HG03135 (cell line): ENCODE measurements around the gene B3GNT4.
"Not testable (repeated sequence)": the region's sequence is repeated elsewhere in the genome, so short reads cannot be mapped to it uniquely, and the experiment has no call there.

Experiments
- ATAC-seq: cut with Tn5 transposase; IDR thresholded peaks from one replicate; pipeline ENCODE4 v1.9.1; 2021; ENCODE audit warnings: mild to moderate bottlenecking, moderate library complexity; ENCODE audit not compliant: unreplicated experiment

The B3GNT4 gene

DNA sequence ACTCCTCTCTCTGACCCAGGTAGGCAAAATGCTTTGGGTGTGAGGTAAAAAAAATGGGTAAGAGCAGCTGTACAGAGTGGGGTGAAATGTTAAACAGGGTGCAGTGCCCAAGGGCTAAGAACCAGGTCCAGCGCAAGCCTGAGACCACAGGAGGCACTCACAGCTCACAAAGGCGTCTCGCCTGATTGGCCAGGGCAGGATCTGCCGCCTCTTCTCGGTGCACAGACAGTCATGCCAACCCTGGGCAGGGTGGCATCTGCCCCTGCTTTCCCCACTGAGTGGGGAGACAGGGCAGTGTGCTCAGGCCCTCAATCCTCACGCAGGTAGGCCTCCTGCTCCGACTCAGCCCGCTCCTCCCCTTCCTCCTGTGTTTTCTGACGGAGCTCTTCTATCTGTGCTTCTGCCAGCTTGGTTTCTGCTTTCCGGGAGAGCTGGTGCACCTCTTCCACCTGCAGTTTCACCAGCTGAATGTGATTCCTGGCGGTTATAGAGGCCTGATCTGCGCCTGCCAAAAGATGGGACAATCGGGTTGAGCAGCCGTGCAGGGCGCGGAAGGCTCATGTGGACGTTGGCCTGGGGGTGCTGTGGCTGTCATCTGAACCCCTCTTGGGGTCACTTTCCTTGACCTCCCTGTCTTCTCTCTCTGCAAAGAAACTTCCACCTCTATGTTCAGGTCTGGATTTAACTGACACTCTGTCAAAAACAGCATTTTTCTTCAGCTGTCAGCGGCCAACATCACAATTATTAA lies 4.7 kb downstream of the B3GNT4 start:
- no peak for ATAC-seq

DNA sequence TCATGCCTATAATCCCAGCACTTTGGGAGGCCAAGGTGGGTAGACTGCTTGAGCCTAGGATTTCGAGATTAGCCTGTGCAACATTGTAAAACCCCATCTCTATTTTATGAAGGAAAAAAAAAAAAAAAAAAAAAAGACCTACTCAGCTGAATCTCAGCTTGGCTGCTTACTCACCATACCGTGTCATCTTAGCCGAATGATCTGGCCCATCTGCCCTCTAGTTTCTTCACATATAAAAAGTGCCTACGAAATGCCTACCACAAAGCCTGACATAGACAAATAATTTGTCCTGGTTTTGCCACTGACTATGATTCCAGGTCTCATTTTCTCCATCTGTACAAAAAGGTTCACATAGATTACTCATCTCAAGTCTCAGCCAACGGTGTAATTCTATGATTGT lies 12.3 kb downstream of the B3GNT4 start:
- ATAC-seq: no peak

DNA sequence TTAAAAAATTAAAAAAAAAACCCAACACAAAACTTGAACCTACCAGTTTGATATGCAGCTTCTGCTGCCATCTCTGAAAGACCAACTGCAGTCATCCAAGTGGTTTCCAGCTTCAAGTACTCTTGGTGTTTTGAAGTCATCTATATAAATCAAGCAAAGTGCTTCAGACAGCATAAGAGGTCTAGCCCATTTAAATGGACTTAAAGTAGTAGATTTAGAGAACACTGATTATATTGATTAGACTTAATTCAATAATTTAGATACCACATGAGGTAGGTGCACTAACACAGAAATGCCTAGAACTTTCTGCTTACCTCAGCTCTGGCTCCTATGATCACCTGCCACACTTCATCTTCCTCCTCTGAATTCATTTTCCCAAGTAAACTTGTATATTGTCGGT lies 12.9 kb downstream of the B3GNT4 start:
- ATAC-seq: no peak

DNA sequence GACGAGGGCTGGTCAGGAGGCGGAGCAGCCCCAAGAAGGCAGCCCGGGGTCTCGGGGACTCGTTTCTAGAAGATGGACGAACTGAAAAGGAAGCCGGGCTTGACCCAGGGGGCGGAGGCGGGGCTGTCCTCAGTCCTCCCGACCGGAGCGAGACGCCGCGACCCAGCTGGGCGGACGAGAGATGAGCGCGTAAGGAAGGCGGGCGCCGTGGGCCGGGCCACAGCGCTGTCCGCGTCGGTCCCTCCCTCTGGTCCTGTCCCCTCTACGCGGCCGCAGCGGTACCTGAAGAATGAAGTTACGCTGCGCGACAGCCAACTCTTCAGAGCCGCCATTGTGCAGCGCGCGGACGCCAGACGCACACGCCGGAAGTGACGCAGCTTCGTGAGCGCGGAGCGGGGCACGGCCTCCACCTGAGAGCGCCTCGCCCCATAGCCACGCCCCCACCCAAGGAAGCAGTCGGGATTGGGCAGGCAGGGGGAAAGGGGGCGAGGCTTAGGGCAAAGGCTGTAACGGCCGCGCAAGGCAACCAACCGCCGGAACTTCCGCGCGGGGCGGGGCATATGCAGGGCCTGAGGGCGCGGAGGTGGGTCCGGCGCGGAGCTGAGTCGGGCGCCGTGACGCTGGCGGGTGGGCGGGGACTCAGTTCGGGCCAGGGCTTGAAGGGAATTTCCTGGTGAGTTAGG lies 22.3 kb downstream of the B3GNT4 start, which contains the start of gene DIABLO:
TSS of gene DIABLO (minus strand) at position 370 of the 683 bp plus-strand sequence. CDS start at position 332, 38 bp downstream.
- ATAC-seq: peak; percentile 95

DNA sequence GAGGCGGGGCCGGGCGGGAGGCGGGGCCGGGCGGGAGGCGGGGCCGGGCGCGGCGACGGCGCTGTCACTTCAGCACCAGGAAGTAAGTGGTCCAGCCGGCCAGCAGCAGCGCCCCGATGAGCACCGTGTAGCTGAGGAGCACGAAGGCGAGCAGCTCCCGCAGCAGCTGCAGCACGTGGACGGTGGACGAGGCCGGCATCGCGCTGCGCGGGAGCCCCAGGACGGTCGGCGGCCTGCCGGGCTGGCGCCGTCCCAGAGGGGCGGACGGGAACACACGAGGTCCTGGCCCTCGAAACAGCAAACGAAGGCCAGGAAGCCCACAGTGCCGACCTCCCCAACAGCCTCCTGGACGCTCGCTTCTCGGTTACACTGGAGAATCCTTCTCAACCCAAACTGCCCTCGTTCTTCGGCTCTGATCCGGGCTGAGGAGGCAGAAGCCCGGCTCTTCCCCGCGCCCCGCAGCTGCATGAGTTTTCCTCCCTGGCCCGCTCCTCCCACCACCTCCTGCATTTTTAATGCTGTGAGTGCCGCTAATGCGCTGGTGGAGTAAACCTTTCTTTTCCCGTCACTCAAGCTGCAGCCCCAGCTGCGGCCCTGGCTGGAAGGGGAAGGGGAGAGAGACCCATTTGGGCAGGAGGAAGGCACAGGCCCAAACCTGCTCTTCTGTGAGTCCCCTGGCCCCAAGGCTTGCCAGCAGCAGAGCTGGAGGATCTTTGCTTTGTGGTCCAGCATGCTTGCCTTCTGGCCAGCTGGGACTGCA lies 23.0 kb downstream of the B3GNT4 start:
- ATAC-seq: no peak

DNA sequence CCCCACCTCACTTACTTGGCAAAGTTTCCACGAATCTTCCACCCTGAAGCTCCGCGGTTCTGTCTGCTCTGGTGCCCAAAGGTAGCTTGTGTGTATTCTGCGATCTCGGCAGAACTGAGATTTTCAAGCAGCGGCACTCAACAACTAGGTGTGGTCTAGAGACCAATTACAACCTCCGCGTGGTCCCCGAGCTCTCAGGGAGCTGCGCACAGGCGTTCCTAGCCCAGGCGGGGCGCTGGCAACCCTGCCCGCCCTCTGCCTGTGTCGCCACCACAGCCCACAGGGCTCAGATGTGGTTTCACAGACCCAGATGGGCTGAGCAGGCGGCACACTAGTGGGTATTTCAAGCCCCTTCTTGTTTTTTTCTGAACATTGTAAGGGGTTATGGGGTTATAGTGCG lies 23.8 kb downstream of the B3GNT4 start:
- no peak for ATAC-seq

DNA sequence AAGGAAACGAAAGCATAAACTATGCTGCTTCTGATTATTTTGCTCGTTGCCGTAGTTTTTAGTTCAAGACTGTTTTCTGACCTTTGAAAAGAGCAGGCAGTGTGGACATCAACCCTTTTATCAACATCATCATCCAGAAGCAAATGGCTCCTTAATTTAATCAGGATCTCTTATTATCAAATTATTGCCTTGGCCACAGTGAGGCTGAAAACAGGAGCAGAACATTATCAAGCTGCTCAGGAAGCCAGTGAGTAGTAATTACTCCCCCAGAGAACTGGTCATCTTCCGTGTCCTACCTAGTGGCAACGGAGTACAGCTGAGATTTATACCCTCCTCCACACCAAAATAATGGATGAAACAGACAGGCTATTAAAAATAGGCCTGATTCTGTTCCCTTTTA lies 24.6 kb downstream of the B3GNT4 start:
- no peak for ATAC-seq

DNA sequence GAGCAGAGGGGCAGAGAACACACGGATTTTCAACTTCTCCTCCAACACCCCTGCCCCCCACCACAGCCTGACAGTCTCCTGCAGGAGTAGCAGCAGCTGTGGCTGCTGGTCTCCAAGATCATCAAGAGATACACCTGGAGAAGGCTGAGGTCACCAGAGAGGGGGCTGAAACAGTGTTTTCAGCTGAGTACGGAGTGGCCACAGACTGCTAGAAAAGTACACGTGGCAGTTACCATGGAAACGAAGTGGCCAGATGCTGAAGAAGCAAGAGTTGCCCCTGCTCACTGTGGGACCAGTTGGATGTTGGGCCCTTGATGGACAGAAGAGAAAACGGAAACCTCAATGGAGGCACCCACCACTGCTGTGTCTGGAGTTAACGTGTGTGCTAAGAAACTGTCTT lies 27.3 kb downstream of the B3GNT4 start:
- no peak for ATAC-seq

DNA sequence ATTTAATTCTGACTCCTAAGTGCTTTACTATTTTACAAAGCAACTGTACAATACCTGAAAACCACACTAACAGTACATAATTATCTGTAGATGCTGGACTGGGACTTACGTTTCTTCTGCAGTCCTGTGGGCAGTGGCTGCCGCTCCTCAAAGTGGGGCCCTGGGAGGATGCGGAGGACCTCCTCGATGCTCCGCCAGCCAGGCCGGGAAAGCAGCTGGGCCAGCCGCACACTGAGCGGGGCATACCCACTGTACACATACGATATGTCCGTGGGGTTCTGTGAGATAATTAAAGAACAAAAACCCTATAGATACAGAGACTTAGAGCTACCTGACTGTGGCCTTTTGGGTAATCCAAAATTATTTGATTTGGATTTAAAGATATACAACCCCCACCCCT lies 29.2 kb downstream of the B3GNT4 start:
- no peak for ATAC-seq

DNA sequence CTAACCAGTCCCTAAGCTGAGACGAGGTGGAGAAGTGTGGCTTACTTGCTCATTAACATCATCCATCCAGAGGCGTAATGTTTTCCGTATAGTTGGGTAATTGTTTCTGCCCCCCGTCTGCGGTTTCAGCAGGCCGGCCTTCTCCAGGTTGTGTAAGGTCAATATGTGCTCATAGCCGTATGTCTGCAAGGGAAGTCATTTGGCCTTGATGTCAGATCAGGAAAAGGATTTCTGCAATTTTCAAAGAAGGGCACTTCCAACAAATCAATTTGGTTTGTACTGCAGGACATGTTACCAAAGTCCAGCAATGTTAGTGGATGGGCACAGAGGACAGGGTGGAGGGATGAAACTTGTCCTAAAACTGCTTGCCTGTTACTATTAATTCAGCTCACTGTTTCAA lies 32.2 kb downstream of the B3GNT4 start:
- ATAC-seq: no peak

DNA sequence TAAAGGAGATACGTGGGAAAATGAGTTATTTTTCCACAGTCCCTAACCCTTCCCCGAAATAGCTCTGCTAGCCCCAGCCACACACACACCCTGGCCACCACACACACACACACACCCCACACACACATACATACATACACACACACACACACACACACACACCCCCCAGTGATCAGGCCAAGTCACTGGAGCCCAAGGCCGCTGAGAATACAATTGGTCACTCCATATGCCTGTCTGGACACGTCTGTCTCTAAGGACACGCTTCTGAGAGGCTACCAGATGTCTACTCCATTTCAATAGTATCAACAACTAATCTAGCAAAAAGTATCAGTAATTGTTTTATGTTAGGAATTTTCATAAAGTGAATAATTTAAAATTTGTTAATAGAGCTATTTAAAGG lies 35.4 kb downstream of the B3GNT4 start:
- ATAC-seq: no peak

DNA sequence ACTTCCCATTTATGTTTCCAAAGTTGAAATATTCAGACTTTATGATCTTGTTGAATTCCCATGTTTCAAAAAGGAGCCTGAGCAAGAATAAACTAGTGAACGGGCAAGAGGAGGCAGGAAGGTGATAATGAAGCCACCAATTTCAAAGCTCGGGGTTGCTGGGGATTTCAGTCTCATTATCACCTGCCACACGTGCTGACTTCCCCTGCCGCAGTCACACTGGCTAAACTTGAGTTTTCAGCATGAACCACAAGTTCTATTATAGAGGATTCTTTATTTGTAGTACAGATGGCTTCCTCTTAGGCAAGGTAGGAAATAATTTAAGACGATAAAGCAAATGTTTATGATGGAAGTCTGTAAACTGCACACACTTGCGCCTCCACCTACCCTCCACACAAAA lies 40.5 kb downstream of the B3GNT4 start:
- no peak for ATAC-seq

DNA sequence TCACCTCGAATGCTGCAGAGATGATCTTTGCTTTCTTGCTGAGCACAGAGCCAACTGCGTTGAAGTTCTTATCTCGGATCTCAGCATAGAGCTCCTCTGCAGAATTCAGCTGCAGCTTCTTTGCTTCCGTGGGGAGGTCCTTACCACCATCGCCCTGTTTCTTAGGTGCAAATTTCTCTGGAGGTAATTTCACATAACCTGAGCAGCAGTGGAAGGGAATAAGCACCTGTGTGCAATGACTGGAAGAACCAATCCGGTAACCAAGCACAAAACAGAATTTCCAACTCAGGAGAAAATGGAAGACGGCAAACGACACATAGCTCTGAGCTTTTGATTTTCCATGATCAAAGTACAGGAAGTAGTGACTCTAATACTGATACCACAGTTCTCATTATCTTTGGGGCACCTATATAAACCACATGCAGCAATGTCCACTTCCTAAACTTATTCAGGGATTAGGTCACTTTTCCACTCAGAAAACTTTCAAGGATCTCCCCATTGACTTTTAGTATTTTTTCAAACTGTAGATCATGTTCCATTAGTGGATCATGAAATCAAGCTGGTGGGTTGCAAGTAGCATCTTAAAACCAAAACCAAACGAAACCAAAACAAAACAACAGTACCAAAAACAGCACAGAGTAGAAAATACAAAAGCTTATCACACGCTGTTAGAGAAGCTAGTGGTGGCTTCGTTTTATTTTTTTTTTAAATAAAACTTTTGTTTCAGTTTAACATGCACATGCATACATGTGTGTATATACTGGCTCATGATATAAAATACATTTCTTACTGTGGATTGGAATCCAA lies 41.3 kb downstream of the B3GNT4 start:
- ATAC-seq: no peak

DNA sequence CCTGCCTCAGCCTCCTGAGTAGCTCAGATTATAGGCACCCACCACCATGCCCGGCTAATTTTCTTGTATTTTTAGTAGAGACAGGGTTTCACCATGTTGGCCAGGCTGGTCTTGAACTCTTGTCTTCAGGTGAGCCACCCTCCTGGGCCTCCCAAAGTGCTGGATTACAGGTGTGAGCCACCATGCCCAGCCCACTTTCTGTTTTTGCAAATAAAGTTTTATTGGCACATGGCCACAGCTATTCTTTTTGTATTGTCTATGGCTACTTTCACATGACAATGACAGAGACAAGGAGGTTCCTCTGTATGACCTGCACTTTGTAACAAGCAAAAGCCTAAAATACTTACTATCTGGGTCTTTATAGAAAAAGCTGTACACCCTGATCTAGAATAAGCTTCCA lies 42.0 kb downstream of the B3GNT4 start:
- ATAC-seq: no peak

DNA sequence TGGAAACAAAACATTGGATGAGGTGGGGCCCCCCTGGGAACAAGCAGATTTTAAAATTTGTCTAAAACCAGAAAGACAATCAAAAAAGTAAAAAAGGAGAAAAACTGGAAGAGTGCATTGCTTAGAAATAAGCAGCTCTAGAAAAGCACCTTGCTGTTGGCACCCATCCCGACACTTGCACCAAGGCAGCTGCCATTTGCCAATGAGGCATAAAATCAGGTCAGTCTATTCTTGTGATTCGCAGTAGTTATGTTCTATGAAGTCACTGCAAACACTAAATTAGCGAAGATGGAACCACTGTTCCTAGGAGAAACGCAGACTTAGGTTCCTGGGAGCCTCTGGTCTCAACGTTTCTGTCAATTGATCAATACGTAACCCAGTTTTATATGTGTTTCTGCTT lies 46.5 kb downstream of the B3GNT4 start:
- no peak for ATAC-seq

DNA sequence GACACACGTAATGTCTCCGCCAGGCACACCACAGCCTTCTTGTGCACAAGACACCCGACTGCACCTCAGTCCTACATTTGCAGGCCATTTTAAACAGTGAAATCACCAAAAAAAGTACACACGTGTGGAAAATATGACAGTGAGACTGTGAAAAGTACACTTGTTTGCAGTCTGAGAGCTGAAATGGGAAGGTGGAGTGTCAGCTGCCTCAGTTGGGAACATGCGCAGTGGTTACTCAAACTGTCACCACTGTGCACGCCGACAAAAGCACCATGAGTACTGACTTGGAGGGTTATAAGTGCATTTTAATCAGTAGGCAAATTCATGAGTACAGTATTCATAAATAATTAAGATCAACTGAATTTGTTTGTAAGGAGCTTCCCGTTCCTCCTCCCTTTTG lies 47.0 kb downstream of the B3GNT4 start:
- ATAC-seq: no peak

DNA sequence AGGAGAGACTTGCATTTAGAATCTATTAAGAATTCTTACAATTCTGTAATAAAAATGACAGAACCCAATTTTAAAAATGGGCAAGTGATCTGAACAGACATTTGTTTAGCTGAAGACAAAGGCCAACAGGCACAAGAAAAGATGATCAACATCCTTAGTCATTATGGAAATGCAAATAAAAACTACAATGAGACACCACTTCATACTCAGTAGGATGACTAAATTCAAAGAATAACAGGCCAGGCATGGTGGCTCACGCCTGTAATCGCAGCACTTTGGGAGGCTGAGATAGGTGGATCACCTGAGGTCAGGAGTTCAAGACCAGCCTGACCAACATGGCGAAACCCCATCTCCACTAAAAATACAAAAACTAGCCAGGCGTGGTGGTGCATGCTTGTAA lies 55.0 kb downstream of the B3GNT4 start:
- not testable (repeated sequence) for ATAC-seq
